ENCODE results near the gene BRSK1.

DNA sequence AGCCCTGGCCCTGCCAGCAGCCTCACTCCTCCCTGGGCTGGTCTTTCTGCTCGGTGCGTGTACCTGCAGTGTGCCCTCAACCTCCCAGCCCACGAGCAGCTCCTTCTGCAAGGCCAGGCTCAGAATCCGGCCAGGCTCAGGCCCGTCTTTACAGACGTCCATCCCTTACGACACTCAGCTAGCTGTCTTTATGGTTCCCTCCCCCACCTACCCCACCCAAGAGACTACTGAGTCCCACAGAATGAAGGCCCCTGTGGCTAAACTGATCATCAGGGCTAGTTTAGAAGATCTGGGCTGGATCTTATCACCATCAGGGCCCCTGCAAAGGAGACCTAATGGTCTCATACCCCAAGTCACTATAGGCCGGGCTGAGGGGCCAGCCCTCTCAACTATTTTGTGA, 30.6 kb downstream of the BRSK1 start:
- TF ChIP-seq EP300 (IDR thresholded peaks at IDR 0.05): no peak
- TF ChIP-seq POLR2A (IDR thresholded peaks at IDR 0.05; ENCODE audit: low read length): no peak

Data from A549 (cell line).